Measurements from ENCODE around the gene APBA2.

APBA2 gene

DNA sequence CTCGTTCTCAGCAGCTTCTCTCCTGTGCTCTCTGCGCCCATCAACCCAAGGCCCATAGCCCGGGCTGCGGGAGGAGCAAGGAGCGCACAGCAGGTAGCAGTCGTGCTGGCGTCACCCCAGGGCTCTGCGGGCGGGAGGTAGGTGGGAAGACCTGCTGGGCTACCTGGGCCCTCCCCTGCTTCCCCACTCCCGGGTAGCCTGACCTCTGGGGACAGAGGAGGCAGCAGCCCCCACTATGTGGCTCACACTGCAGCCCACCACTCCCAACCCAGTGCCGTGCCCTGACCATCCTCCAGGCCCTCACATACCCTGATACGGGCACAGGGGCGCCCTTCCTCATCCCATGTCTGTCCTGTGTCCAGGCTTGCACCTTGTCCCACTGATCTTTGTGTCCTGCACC is 212.9 kb downstream of the APBA2 start:
- Histone ChIP-seq H3K9me3 (ENCODE audit: insufficient read depth, low read length) (no peaks in the 10 kb centered on the region), H3K79me2 (ENCODE audit: low read length) (no peaks in the 10 kb centered on the region), H3K4me3 (ENCODE audit: low read length) (no peak overlapping the region), H4K20me1 (ENCODE audit: insufficient read depth, low read length) (no peaks in the 10 kb centered on the region), H3K36me3 (replicated peaks; ENCODE audit: low read depth, low read length) (no peaks in the 10 kb centered on the region), H3K27ac (ENCODE audit: low read length) (no peak overlapping the region), H2AFZ (ENCODE audit: low read depth, low read length) (no peak overlapping the region), H3K4me1 (ENCODE audit: low read length) (peaks cover 3% of the 10 kb centered on the region), H3K27me3 (ENCODE audit: low read depth, low read length) (no peaks in the 10 kb centered on the region), H3K4me2 (ENCODE audit: low read length) (no peak overlapping the region), H3K9ac (ENCODE audit: low read length) (no peak overlapping the region)
- TF ChIP-seq EZH2phosphoT487 (IDR thresholded peaks at IDR 0.05; ENCODE audit: low read depth): no peak
- TF ChIP-seq, protein P1, sequence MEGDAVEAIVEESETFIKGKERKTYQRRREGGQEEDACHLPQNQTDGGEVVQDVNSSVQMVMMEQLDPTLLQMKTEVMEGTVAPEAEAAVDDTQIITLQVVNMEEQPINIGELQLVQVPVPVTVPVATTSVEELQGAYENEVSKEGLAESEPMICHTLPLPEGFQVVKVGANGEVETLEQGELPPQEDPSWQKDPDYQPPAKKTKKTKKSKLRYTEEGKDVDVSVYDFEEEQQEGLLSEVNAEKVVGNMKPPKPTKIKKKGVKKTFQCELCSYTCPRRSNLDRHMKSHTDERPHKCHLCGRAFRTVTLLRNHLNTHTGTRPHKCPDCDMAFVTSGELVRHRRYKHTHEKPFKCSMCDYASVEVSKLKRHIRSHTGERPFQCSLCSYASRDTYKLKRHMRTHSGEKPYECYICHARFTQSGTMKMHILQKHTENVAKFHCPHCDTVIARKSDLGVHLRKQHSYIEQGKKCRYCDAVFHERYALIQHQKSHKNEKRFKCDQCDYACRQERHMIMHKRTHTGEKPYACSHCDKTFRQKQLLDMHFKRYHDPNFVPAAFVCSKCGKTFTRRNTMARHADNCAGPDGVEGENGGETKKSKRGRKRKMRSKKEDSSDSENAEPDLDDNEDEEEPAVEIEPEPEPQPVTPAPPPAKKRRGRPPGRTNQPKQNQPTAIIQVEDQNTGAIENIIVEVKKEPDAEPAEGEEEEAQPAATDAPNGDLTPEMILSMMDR (IDR thresholded peaks at IDR 0.05; ENCODE audit: low read depth, low read length): no peak

DNA sequence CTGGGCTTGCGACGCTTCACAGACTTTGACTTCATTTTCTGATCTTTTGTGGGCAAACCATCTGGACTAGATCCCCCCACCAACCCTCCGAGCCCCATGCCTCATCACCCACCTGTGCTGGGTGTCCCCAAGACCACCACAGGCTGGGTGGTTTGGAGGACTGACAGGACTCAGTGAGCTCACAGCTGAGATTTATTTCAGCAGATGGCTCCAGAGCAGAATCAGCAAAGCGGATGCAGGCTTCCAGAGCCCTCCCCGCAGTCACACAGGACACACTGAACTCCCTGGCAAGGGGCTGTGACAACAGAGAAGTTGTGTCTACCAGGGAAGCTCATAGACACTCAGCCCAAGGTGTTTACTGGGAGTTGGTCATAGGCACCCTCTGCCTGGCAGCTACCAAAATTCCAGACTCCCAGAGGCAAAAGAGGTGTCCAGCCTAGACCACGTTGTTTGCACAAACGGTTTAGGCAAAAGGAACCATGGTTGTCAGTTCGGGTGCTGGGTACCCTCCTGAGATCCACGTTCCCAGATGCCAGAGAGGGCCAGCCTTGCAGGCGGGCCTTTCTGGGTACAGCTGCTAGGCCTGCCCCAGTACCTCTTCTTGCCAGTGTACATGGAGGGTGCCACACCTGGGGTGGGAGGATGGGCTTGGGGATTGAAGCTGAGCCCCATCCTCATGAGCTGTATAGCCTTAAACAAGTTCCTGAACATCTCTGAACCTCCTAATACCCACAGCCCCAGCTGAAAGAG is 213.5 kb downstream of the APBA2 start:
- no peak overlapping the region for H3K9ac ChIP-seq (ENCODE audit: low read length)
- no peak overlapping the region for H3K4me2 ChIP-seq (ENCODE audit: low read length)
- TF ChIP-seq, protein P1 (IDR thresholded peaks at IDR 0.05; ENCODE audit: low read depth, low read length): no peak
- no peak for TF ChIP-seq EZH2phosphoT487 (IDR thresholded peaks at IDR 0.05; ENCODE audit: low read depth)
- no peaks in the 10 kb centered on the region for H4K20me1 ChIP-seq (ENCODE audit: insufficient read depth, low read length)
- no peak overlapping the region for H2AFZ ChIP-seq (ENCODE audit: low read depth, low read length)
- H3K4me1 ChIP-seq (ENCODE audit: low read length): peaks cover 3% of the 10 kb centered on the region
- H3K9me3 ChIP-seq (ENCODE audit: insufficient read depth, low read length): no peaks in the 10 kb centered on the region
- no peak overlapping the region for H3K27ac ChIP-seq (ENCODE audit: low read length)
- H3K79me2 ChIP-seq (ENCODE audit: low read length): no peaks in the 10 kb centered on the region
- no peak overlapping the region for H3K4me3 ChIP-seq (ENCODE audit: low read length)
- no peaks in the 10 kb centered on the region for H3K27me3 ChIP-seq (ENCODE audit: low read depth, low read length)
- H3K36me3 ChIP-seq (replicated peaks; ENCODE audit: low read depth, low read length): no peaks in the 10 kb centered on the region

GRCh38 chr15:29100486-29101000 is 214.8 kb downstream of the APBA2 start:
- H3K9me3 ChIP-seq (ENCODE audit: insufficient read depth, low read length): no peaks in the 10 kb centered on the region
- no peak overlapping the region for H3K9ac ChIP-seq (ENCODE audit: low read length)
- no peak overlapping the region for H2AFZ ChIP-seq (ENCODE audit: low read depth, low read length)
- no peak overlapping the region for H3K4me2 ChIP-seq (ENCODE audit: low read length)
- H3K27me3 ChIP-seq (ENCODE audit: low read depth, low read length): no peaks in the 10 kb centered on the region
- H4K20me1 ChIP-seq (ENCODE audit: insufficient read depth, low read length): no peaks in the 10 kb centered on the region
- no peak overlapping the region for H3K4me3 ChIP-seq (ENCODE audit: low read length)
- H3K4me1 ChIP-seq (ENCODE audit: low read length): peaks cover 3% of the 10 kb centered on the region
- no peaks in the 10 kb centered on the region for H3K79me2 ChIP-seq (ENCODE audit: low read length)
- TF ChIP-seq, protein P1 (IDR thresholded peaks at IDR 0.05; ENCODE audit: low read depth, low read length): no peak
- TF ChIP-seq EZH2phosphoT487 (IDR thresholded peaks at IDR 0.05; ENCODE audit: low read depth): no peak
- H3K27ac ChIP-seq (ENCODE audit: low read length): no peak overlapping the region
- no peaks in the 10 kb centered on the region for H3K36me3 ChIP-seq (replicated peaks; ENCODE audit: low read depth, low read length)

DNA sequence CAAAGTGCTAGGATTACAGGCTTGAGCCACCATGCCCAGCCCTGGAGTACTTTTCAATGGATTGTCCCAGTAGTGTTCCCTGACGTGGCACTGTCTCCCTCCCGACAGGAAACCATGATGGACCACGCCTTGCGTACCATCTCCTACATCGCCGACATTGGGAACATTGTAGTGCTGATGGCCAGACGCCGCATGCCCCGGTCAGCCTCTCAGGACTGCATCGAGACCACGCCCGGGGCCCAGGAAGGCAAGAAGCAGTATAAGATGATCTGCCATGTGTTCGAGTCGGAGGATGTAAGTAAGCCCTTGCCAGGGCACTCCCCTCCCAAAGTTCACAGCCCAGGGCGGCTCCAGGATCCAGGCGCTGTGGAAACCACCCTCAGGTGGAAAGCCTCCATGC is 215.7 kb downstream of the APBA2 start:
- no peak overlapping the region for H3K9ac ChIP-seq (ENCODE audit: low read length)
- no peak for TF ChIP-seq EZH2phosphoT487 (IDR thresholded peaks at IDR 0.05; ENCODE audit: low read depth)
- TF ChIP-seq, protein P1 (IDR thresholded peaks at IDR 0.05; ENCODE audit: low read depth, low read length): no peak
- no peaks in the 10 kb centered on the region for H3K36me3 ChIP-seq (replicated peaks; ENCODE audit: low read depth, low read length)
- H2AFZ ChIP-seq (ENCODE audit: low read depth, low read length): no peak overlapping the region
- no peaks in the 10 kb centered on the region for H4K20me1 ChIP-seq (ENCODE audit: insufficient read depth, low read length)
- H3K79me2 ChIP-seq (ENCODE audit: low read length): no peaks in the 10 kb centered on the region
- no peaks in the 10 kb centered on the region for H3K27me3 ChIP-seq (ENCODE audit: low read depth, low read length)
- H3K4me3 ChIP-seq (ENCODE audit: low read length): no peak overlapping the region
- H3K27ac ChIP-seq (ENCODE audit: low read length): no peak overlapping the region
- H3K4me2 ChIP-seq (ENCODE audit: low read length): no peak overlapping the region
- H3K9me3 ChIP-seq (ENCODE audit: insufficient read depth, low read length): no peaks in the 10 kb centered on the region
- peaks cover 3% of the 10 kb centered on the region for H3K4me1 ChIP-seq (ENCODE audit: low read length)
